ENCODE results near the gene CHTOP. TPM values are rescaled to one million over a fixed set of nuclear protein-coding genes. Genes with fewer than 3 reads are reported as not detected.

Gene CHTOP
- total and polyA plus RNA-seq, 2 experiments from 2014 or later, result 73.4 to 97.8 TPM

GRCh38 chr1:153669606-153670005 lies 35.7 kb downstream of the CHTOP start:
- Mint-ChIP-seq H3K36me3 (ENCODE audit: low read depth) (peaks cover 58% of the 10 kb centered on the region), H3K9me3 (no peaks in the 10 kb centered on the region; the same call in 2 of the 3 replicates), H3K4me3 (no peak overlapping the region), H3K4me1 (peaks cover 12% of the 10 kb centered on the region; the same call in 2 of the 3 replicates), H3K27me3 (ENCODE audit: insufficient read depth, low read depth, poor library complexity) (peaks cover 8% of the 10 kb centered on the region), H3K27ac (no peak overlapping the region)
- ATAC-seq (no peak), DNase-seq (ENCODE audit: low spot score) (no peak)
- peaks cover 4% of the 10 kb centered on the region; the same call in 1 of the 2 replicates for H3K4me1 ChIP-seq (ENCODE audit: insufficient read depth)
- H3K9me2 ChIP-seq (ENCODE audit: insufficient read depth), result no peaks in the 10 kb centered on the region
- peaks cover 15% of the 10 kb centered on the region for H4K20me1 ChIP-seq (replicated peaks; ENCODE audit: insufficient read depth)
- H2AFZ ChIP-seq, result no peak overlapping the region
- H3K27me3 ChIP-seq (ENCODE audit: insufficient read depth), result no peaks in the 10 kb centered on the region
- peaks cover 51% of the 10 kb centered on the region for H3F3A ChIP-seq (replicated peaks; ENCODE audit: low read depth)
- H3K4me2 ChIP-seq, result peak overlapping the region; percentile 91
- H3K4me3 ChIP-seq, result peak overlapping the region; percentile 97
- H3K27ac ChIP-seq (ENCODE audit: low read depth), result 0 out of 2 replicates have a peak overlapping the region, but pooled peaks have one; percentile 42
- TF ChIP-seq ZNF462 (CRISPR knock-in tag; IDR thresholded peaks at IDR 0.05), result no peak
- TF ChIP-seq ZNF331 (CRISPR knock-in tag; IDR thresholded peaks at IDR 0.05; ENCODE audit: low read depth), result no peak
- TF ChIP-seq POLR2AphosphoS5 (IDR thresholded peaks at IDR 0.05; ENCODE audit: low read depth), result no peak
- TF ChIP-seq REST (IDR thresholded peaks at IDR 0.05; ENCODE audit: unreplicated experiment), result no peak
- TF ChIP-seq STAT1 (IDR thresholded peaks at IDR 0.05; ENCODE audit: unreplicated experiment), result no peak
- no peak for TF ChIP-seq EZH2phosphoT487 (IDR thresholded peaks at IDR 0.05; ENCODE audit: unreplicated experiment)
- TF ChIP-seq NANOG (IDR thresholded peaks at IDR 0.05; ENCODE audit: borderline replicate concordance), result no peak
- no peak for TF ChIP-seq EZH2 (IDR thresholded peaks at IDR 0.05; ENCODE audit: low read depth, unreplicated experiment)
- TF ChIP-seq ZNF114 (CRISPR knock-in tag; IDR thresholded peaks at IDR 0.05), result no peak
- TF ChIP-seq CREB1 (CRISPR knock-in tag; IDR thresholded peaks at IDR 0.05; ENCODE audit: low read depth), result no peak
- TF ChIP-seq CTCF (conservative IDR thresholded peaks at IDR 0.05; ENCODE audit: low read depth in 2 of 2), result no peak
- TF ChIP-seq ETS1 (IDR thresholded peaks at IDR 0.05), result no peak
- TF ChIP-seq JUNB (IDR thresholded peaks at IDR 0.05; ENCODE audit: unreplicated experiment), result no peak
- peaks cover 34% of the 10 kb centered on the region for H3K79me2 ChIP-seq (replicated peaks; ENCODE audit: insufficient read depth)
- H3K36me3 ChIP-seq (ENCODE audit: insufficient read depth), result peaks cover 51% of the 10 kb centered on the region
